SHP77 treated with DMSO at 0.1 percent for 48 hours (cell line): ENCODE measurements around the gene NUDT11.
"Not testable (repeated sequence)": the region's sequence is repeated elsewhere in the genome, so short reads cannot be mapped to it uniquely, and the experiment has no call there.

ENCODE experiments used
- DNase-seq: peaks from one replicate; lab custom pipeline; 2025; lab: John Stamatoyannopoulos, UW

The NUDT11 gene

DNA sequence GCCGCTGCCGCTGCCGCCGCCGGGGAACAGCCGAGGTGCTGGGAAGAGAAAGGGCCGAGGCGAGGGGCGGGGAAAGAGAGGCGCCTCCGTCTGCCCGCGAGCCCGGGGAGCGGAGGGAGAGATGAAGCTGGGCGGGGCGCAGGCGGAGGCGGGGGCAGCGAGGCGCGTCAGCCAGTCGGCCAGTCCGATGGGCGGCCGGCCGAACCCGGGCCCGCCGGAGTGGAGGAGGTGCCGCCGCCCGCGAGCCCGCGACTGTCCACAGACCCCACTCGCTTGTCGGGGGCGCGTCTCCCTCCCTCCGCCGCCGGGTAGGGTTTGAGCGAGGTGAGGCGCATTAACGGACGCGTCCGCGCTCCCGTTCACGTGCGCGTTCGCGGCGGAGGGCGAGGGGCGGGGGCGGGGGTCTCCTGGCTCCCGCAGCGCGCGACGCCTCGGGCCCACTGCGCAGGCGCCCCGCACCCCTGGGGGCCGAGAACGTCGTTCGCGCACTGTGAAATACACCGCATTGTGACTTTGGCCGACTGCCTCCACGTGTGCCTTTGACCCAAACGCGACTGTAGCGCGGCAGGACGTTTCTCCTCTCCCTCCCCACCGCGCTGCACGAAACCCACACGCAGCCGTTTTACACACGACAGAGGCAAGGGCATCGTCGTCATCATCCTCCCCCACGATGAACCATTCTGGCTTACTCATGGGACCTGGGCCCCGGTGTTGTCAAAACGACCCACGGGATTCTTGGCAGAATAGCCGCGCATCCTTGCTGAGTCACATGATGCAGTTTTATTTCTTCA is at the start of gene NUDT11:
TSS of gene NUDT11 (minus strand) at position 92 of the 791 bp plus-strand sequence. CDS start 148 bp downstream, outside the sequence.
- DNase-seq: no peak

- no peak for DNase-seq
These were observed 24.0 kb upstream of the NUDT11 start for GRCh38 chrX:51520393-51520792.

- DNase-seq: not testable (repeated sequence)
These were observed 22.7 kb upstream of the NUDT11 start for GRCh38 chrX:51519131-51519530.

DNA sequence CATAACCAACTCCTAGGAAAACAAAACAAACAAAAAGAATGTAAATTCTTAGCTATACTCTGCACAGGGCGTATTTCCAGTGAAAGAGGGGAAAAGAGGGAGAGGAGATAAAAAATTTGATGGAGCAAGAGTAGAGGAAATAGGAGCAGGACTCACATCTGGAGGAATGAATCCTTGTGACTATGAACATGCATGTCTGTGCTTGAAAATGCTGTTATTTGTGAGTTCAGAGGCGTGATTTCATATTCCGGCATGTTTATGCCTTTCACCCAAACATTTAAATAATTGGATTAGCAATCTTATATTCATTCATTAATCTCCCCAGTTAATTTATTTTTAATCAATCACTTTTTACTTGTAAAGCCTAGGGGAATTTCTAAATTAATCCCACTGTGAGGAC is 11.2 kb upstream of the NUDT11 start:
- no peak for DNase-seq

GRCh38 chrX:51495701-51496488 is 497 bp downstream of the NUDT11 start:
- not testable (repeated sequence) for DNase-seq

DNA sequence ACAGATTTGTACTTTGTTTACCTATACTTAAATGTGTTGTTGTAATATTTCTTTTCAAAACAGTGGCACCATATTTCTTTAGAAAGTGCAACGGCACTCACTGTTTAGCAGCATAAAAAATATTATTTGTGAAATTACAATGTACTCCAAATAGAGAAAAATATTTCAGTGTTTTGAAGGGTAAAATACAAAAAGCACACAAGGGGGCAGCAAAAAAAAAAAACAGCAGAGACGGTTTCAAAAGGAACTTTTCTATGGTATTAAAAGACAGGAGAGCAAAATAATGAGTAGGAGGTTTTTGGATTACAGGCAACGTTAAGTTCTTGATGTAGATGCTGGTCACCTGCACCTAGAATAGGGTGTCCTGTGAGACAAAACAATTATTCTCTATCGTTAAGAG is 2.0 kb downstream of the NUDT11 start:
- DNase-seq: no peak

DNA sequence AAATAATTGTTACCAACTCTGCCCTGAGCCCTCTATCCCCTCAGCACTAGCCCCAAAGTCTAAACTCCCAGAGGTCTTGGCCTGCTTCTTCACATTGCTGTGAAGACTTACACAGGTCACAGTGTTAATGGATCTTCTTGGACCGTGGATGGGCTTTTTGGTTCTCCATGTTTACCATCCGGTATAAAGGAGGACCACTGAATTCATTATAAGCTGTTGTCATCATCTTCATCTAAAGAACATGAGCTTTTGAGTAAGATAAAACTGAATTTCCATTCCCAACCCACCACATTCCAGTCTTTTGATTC is 8.5 kb downstream of the NUDT11 start:
- DNase-seq: no peak

- DNase-seq: no peak
These were observed 11.8 kb downstream of the NUDT11 start for GRCh38 chrX:51484616-51485015.

- not testable (repeated sequence) for DNase-seq
These were observed 14.0 kb downstream of the NUDT11 start for GRCh38 chrX:51482411-51482810.

DNA sequence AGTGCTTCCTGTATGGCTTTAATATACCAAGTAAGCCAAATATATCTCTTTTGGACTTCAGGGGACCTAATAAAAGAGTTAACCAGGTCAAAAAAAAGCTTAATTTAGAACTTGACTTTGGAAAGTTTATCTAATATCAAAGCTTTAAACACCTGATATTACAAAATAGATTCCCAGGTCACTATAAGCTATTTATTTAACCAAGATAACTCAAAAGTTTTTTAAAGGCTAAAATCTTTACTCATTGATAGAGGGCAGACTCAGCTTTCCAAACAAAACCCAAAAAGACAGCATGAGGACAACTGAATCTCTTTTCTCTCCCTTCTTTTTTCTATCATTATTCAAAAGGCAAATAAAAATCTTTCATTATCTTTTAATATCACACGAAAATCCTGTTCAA is 19.5 kb downstream of the NUDT11 start:
- DNase-seq: no peak

DNA sequence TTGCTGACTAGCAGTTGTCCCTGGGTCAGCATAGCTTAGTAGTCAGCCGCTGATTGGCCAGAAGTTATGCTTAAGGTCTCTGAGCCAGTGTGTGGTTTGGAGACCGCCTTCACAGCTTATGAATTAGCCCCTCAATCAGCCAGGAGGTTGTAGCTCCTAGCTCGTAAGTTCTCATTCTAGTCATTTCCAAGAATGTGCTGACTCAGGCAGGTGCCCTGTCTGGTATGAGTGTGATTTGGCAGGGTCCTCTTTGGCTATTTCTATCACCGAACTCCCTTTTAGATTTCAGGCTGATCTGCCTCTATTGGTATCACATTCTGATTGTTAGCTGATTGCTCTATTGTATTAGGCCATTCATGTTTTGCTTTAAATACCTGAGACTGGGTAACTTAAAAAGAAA is 33.1 kb downstream of the NUDT11 start:
- no peak for DNase-seq

GRCh38 chrX:51461053-51462044 is 35.0 kb downstream of the NUDT11 start:
- no peak for DNase-seq

- no peak for DNase-seq
These were observed 37.3 kb downstream of the NUDT11 start for GRCh38 chrX:51459125-51459524.

DNA sequence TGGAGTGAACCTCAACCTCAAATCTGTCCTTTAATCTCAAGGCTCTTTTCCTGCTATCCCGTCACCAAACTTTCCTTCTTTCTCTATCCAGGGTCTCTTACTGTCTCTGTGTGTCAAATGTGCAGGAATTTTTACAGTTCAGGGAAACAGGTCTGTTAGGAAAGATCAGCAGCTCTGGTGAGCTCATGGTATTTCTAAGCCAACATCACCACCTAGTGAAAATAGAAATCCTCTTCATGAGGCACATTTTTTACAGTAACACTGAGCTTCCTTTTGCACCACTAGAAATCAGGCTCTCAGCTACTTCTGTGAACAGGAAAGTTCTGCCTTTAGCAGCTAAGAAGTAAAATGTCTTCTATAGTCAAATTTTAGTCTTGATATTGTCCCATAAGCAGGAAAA is 39.6 kb downstream of the NUDT11 start:
- no peak for DNase-seq

GRCh38 chrX:51456246-51456645 is 40.1 kb downstream of the NUDT11 start:
- no peak for DNase-seq

GRCh38 chrX:51440365-51440764 is 56.0 kb downstream of the NUDT11 start:
- no peak for DNase-seq
